ENCODE results near the gene DRAM1.

GRCh38 chr12:101967506-101967905 is 90.1 kb downstream of the DRAM1 start:
- TF ChIP-seq CTCF (IDR thresholded peaks at IDR 0.05), result no peak
- no peak for TF ChIP-seq POLR2A (IDR thresholded peaks at IDR 0.05)
- TF ChIP-seq EP300 (IDR thresholded peaks at IDR 0.05; ENCODE audit: low read depth), result no peak

Measured in transverse colon (tissue), 3 donors.